GM19463 (cell line): Measurements from ENCODE around the gene NELL1.

Source experiments
- ATAC-seq: cut with Tn5 transposase; IDR thresholded peaks from one replicate; pipeline ENCODE4 v1.9.1; 2021; ENCODE audit warnings: mild to moderate bottlenecking, moderate library complexity; ENCODE audit not compliant: unreplicated experiment

The NELL1 gene

DNA sequence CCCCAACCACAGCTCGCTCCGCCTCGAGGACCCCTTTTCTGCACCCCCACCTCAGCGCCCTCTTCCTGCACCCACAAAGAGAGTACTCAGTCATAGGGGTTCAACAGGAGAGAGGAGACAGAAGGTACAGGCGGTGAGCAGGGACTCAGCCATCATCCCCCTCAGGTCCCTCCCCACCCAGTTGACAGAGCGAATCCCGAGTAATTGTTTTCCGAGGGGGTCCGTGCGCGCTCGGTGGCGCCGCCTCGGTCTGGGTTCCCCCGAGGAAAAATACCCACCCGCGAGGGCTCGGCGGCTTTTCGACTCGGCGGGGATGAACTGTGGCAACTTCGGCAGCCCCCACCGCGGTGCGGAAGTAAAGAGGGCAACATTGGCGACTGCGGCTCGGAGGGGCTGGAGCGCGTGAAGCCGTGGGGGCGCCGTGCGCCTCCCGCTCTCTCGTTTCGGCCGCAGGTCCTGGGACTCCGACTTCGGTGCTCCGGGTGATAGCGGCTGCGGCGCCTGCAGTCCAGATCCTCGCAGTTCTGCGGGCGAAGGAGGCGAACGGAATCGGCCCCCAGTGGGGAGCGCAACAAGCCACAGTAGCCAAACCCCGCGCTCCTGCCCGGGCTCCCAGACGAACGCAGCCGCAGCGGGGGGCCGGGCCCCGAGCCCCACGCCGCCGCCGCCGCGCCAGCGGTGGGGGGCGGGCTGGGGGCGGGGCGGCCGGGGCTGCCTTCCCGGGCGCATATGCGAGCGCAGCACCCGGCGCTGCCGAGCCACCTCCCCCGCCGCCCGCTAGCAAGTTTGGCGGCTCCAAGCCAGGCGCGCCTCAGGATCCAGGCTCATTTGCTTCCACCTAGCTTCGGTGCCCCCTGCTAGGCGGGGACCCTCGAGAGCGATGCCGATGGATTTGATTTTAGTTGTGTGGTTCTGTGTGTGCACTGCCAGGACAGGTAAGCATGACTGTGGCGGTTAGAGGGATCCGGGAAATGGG lies at the start of gene NELL1:
TSS of gene NELL1 (plus strand) at position 743 of the 976 bp plus-strand sequence.
- ATAC-seq: no peak

DNA sequence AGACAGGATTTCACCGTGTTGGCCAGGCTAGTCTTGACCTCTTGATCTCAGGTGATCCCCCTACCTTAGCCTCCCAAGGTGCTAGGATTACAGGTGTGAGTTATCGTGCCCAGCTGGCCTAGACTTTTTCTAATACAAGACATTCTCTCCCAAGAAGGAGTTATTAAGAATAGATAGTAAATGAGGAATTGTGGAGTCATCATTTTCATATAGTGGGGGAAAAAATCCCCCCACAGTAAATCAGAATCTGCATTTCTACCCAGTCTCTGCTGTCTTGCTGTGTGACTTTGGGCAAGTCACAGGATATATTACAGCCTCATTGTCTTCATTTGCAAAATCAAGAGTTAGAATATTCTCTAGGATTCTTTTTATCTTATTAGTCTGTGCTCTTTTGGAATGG lies 48.4 kb upstream of the NELL1 start:
- ATAC-seq: no peak

DNA sequence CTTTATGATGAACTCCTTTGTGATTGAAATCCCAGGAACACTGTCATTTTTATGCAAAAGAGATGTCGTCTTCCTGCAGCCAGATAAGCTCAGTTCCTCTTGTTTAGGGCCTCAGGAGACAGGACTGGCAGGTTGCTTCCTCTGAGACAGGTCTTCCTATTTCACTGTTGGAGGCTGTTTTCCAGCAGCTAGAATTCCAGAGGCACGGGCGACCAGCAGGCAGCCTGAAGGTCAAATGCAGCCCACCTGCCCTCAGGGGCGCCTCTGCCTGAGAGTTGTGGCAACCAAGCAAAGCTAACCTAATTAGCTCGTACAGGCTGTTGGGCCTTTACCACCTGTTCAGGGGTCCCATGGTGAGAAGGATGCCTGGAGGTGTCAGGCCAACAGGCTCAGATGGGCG lies 47.7 kb upstream of the NELL1 start:
- no peak for ATAC-seq

DNA sequence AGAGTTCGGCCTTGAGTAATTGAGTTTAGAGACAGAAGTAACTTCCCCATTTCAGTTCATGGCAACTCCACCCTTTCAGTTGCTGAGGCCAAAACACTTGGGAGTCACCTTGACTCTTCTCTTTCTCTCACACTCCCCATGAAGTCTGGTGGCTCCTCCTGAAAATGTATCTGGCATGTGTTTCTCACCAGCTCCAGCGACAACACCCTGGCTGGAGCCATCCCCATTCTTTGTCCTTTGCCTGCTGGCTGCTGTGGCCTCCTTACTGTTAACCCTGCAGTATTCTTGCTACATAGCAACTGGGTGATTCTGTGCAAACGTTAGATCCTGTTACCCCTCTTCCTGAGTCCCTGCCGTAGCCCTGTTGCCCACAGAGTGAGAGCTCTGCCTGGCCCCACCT lies 46.1 kb upstream of the NELL1 start:
- no peak for ATAC-seq

DNA sequence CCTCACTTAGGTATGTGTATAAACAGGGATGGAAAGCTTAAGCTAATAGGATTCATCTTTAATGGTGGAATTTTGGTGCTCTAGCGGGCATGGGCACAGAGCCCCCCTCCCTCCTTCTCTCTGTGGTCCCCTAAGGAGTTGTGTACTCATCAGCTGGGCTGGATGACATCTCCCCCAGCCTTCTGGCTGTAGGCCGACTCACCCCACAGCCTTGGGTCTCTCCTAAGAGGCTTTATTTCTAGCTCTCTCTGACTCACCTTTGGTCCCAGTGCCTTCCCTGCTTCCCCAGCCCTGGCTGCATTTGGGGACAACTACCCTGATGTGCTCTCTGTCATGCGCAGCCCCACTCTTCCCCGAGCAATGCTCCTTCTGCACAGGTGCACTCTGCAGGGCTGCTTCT lies 43.1 kb upstream of the NELL1 start:
- ATAC-seq: no peak

DNA sequence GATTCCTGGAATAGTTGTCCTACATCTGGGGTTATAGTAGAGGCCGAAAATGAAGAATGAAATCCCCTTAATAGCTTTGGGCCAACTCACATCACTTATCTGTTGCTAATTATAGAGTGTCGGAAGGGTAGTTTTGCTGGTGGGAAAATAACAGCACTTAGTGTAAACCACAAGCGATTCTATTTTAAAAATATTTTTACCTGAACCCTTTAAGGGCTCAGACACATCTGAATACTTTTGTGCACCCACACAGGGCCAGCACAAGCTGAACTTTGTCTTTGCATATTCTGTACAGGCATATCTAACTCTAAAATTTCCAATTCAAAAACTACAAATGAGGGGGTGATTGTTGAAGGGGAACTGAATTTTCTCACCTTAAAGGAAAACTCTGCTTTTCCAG lies 42.4 kb upstream of the NELL1 start:
- no peak for ATAC-seq

DNA sequence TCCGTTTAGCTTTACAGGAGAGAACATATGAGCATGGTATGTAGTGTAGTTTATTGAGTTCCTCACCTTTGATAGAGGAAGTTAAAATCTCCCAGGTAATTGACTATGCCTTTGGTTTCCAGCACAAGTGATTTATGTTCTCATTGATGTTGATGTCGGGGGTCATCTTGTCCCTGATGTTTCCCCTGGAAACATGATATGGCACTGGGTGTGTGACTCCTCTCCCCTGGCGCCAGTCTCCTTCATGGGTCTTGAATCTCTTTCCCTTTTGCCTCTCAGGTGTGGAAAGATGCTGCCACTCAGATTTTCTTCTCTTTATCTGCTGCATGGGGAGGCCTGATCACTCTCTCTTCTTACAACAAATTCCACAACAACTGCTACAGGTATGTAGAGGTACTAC lies 41.7 kb upstream of the NELL1 start:
- no peak for ATAC-seq

DNA sequence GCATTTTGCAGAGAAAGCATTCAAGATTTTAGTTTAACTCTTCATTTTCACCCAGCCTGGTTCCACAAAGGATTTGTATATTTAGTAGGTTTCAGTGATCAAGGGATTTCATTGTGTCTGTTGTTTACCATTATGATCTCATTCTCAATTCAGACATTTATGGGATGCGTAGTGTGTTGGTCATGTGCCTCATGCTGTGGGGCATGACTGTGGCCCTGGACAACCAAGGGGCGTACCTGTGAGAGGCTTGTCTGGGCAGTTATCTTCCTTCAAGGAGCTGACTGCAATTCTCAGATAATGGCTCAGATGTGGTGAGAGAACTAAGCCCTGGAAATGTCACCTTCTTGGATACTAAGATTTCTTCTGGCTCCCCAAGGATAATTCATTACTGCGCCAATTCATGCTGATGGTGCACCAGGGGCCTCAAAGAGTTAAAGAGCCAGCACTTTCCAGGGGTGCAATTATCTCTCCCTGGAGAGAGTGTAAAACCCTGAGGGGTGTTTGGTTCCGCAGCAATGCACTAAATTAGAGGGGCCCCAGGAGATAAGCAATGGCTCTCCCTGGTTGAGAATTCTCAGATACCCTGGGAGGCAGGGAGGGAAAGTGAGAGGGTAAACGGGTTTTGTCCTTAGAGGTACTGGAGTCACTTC lies 37.7 kb upstream of the NELL1 start:
- no peak for ATAC-seq

DNA sequence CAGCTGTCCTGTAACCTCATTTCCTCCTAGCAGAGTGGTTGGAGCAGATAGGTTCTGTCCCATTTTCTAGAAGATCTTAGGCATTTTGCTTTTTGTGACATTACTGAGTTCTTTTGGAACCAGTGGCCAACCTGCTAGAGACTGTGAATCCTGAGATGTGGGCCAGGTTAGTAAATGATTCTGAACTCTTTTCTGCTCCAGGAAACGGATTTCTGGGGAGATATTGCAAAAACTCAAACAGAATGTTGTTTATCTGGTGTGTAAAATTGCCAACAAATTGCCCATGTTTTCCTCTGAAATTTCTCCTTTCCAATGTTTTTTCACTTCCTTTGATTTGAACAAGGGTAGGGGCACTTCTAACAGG lies 37.2 kb upstream of the NELL1 start:
- ATAC-seq: no peak

DNA sequence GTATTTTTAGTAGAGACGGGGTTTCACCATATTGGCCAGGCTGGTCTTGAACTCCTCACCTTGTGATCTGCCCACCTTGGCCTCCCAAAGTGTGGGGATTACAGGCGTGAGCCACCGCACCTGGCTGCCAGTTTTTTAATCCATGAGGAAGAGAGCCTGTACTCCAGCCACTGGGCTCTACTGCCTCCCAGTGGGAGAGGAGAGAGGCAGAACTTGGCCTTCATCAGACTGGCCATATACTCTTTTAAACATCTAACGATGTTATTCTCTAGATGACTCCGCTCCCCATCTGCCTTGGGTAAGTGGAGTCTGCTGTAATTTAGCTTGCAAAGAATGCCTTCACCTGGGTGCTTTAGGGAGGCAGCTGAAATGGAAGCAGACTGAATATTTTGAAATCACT lies 35.3 kb upstream of the NELL1 start:
- no peak for ATAC-seq

DNA sequence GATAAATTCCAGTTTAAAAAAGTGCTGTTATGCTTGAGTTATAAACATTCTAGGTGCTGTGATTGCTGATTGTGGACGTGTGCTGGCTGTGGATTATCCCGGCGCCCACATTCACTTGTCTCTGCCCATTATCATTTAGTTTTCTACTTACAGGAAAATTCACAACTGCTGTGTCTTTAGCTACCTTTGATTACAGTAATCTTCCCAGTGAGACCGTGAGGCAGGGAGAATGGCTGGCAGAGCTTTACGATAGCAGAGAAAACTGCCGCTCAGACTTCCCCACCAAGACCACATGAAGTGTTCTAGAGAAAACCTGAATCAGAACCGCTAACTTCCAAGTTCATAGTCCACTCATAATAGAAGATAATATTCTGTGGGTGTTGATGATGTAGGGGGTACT lies 34.6 kb upstream of the NELL1 start:
- no peak for ATAC-seq

DNA sequence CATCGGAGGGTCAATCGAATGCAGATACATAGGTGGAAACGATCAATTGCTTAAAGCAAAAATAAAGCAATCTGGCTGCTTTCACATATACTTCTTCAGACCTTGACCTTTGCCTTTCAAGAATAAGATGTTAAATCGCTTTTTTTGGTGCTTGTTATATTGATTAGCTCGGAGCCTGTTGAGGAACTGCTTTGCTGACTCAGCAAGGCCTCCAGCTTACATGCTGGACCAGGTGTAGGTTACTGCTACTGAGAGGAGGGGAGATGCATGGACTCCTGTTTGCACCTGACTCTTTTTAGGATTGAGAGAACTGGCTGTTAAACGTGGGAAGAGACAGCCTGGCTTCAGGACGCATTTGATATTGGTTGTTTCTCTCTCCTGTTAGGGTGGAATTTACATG lies 31.3 kb upstream of the NELL1 start:
- ATAC-seq: no peak

DNA sequence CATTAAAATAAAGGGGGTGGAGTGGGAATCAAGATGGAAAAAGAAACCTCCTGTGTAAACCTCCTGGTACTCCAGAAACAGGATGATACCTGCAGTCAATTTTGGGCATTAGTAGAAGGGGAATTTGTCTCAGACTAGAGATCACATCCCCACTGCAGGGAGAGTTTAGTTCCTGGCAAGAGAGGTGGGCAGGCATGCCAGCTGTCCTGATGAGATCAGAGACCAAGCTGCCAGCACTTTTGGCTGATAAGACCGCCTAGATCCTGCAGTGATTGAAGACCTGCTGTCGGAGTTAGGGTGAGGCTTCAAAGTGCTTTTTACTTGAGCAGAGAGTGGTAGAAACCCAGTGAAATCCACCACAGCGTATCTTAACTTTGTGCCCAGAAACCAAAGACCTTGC lies 29.7 kb upstream of the NELL1 start:
- no peak for ATAC-seq

DNA sequence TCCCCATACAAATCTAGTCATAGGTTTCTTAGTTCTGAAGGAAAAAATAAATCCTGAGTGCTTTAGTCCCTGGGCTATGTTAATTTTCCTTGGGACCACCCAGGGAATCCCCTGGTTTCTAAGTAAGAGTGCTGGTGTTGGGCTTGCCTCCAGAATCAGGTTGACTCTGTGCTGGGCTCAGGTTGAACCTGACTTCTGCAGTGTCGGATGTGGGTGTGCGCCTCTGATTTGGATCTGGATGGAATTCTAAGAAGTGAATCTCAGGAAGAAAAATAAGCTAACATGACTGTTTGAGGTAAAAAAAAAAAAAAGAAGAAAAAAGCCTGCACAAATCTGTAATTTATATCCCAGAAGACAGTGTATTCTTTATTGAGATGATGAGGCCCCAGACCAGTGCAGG lies 29.0 kb upstream of the NELL1 start:
- ATAC-seq: no peak

DNA sequence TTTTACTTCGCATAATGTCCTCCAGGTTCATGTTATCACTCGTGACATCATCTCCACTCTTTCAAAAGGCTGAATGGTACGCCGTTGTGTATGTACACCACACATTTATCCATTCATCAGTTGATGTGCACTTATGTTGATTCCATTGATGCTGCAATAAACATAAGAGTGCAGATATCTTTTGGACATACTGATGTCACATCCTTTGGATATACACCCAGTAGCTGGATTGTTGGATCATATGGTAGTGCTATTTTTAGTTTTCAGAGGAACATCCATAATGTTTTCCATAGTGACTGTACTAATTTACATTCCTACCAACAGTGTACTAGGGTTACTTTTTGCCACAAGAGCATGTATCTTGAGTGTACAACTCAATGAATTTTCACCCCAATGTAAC lies 25.0 kb upstream of the NELL1 start:
- no peak for ATAC-seq

DNA sequence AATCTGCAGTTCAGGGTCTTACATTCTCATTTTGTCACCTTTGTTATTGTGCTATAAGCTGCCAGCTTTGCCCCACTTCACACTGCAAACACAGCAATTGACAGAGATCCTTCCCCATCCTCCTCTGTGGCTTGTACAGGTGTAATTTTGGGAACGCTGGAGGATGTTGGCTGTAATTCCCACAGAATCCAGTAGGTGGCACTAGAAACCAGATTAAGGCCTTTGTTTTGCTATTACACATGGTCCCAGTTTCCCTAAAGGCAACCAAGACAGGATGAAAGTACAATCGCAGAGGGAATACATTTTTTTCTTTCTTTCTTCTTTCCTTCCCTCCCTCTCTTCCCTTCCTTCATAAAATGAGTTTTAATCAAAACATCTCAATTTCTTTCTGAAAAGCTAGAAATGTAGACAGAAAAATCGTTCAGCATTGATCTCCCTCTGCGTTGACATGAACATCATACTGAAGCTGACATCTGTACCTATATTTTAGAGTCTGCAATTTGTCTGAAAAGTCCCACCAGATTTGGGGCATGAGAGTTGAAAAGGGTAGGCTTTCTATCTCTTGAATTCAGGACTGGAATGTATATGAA lies 21.3 kb upstream of the NELL1 start:
- peak; percentile 86 for ATAC-seq

DNA sequence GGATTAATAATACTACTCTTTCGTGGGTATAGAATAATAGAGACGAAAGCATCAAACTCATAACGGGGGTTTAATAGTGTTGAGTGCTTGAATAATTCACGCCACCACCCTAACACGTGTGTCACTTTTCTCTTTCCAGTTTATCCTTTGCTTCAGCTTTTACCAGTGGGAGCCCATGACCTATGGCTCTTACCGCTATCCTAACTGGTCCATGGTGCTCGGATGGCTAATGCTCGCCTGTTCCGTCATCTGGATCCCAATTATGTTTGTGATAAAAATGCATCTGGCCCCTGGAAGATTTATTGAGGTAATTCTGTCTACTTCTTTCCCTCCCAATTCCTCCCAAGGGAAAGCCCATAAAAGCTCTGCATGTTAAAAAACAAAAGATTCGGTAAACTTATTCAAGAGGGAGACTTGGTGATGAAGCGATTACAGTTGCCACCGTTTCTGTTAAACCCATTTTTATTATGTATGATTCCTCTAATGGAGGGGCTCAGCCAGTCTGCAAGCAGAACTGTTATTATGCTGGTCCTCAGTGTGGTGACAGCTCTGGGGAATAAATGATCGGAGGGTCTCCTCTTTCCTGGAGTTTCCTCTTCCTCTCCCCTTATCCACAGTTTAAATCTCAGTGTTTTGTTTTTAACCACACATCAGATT lies 17.1 kb upstream of the NELL1 start:
- ATAC-seq: no peak

DNA sequence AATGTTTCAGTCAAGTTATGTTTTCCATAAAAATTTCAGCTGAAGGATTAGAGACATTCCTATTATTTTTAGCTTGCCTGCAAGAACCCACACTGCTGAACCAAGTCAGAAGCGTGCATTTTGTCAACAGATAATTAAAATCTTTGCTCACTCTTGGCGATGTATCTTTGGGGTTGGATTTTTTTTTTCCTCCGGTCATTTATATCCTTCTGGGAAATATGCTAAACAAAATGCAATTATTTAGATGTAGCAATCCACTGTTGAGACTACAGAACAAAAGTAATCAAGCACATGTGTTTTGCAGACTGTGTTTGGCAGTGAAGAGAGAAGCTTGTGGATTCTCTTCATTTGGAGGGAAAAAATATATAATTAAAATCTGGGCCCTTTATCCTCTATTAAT lies 15.3 kb upstream of the NELL1 start:
- no peak for ATAC-seq

DNA sequence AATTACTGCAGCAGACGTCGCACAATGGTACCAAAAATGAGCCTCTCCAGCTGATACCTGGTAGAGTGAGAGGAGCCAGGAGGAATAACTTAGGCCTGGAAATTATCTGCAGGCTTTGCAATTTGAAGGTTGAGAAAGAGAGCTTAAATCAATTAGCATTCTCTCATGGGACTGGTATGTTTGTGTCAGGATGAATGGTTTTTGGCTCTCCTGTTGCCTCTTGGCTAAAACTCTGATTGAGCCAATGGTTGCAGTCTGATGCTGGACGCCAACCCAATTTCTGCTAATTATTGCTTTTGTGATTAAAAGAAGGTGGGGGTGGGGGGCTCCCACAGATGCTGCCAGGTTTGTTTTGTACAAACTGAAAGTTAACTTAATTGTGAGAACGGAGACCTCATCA lies 12.5 kb upstream of the NELL1 start:
- ATAC-seq: no peak

DNA sequence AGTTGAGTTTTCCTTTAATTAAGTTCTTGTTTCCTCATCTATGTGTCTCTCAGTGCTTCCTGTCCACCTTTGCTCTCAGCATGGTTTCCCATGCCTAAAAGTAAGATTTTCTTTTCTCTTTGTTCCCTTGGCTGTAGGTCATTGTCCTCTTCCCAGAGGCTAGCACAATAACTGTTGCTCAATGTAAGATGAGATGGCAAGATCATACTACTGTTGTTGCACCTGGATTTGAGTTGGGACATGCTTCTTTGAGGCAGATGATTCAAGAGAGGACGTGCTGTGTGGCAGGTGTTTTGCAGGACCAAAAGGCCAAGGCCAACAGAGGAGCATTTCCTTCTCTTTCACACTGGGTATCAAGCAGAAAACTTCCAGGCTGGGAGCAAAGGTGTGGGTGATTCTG lies 11.3 kb upstream of the NELL1 start:
- ATAC-seq: no peak

DNA sequence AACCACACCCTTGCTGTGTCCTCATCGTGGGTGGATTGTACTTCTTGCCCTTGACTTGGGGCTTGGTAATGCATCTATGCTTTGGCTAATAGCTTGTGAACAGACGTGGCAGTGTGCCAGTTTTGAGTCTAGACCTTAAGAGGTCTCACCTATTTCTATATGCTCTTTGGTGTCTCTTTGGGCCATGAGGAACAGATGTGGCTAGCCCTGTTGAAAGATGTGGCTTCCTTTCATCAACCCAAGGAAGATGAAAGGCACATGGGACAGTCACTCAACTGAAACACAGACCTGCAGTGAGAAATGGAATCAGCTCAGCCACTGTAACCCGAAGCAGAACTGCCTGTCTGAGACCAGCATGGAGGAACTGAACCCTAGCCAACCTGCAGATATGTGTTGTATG lies 7.9 kb upstream of the NELL1 start:
- ATAC-seq: no peak

DNA sequence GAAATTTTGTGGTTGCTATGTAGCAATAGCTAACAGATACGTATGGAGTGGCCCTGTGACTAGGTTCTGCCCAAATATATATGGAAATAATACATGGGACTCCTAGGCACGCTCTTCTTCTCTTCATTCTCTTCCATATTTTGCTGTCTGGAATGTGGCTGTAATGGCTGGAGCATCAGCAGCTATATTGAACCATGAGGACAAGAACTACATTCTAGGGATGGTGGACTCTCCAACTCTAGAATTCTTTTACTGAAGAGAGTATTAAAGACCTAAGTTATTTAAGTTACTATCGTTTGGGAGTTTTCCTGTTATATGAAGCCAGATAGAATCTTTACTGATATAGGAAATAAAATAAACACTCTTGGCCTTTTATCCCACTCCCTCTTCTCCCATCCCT lies 7.5 kb upstream of the NELL1 start:
- ATAC-seq: no peak
